GM23248 (cell line): Measurements from ENCODE around the gene ADAMTS3. TPM values are rescaled to one million over a fixed set of nuclear protein-coding genes. Genes with fewer than 3 reads are reported as not detected.
A peak's percentile ranks its signal among the peaks of the same experiment; 100 is the strongest.

Source experiments
- DNase-seq: peaks from one replicate; pipeline ENCODE4 v3.0.0-alpha.2; 2015
- H2AFZ ChIP-seq: fragments of 200-600 bp; sonication (generic); 2 replicates; pipeline ENCODE4 v1.6.1; 2016; ENCODE audit warnings: antibody characterized with exemption
- H3F3A ChIP-seq: fragments of 200-600 bp; sonication (generic); 2 replicates; pipeline ENCODE4 v1.6.1; 2016; ENCODE audit warnings: mild to moderate bottlenecking, antibody characterized with exemption, mixed run types; ENCODE audit not compliant: insufficient read depth
- H3K27ac ChIP-seq: fragments of 200-600 bp; sonication (generic); 2 replicates; pipeline ENCODE4 v1.5.1; 2016; ENCODE audit warnings: mild to moderate bottlenecking
- H3K27me3 ChIP-seq: fragments of 200-600 bp; sonication (generic); replicated peaks from 2 replicates; pipeline ENCODE4 v1.6.1; 2016; ENCODE audit warnings: mild to moderate bottlenecking; ENCODE audit not compliant: insufficient read depth
- H3K36me3 ChIP-seq: fragments of 200-600 bp; sonication (generic); 2 replicates; pipeline ENCODE4 v1.6.1; 2016; ENCODE audit warnings: low read depth, mild to moderate bottlenecking
- H3K4me1 ChIP-seq: fragments of 200-600 bp; sonication (generic); 2 replicates; pipeline ENCODE4 v1.6.1; 2016; ENCODE audit warnings: mild to moderate bottlenecking; ENCODE audit not compliant: insufficient read depth
- H3K4me2 ChIP-seq: fragments of 200-600 bp; sonication (generic); one replicate; pipeline ENCODE4 v1.6.1; 2016; ENCODE audit warnings: mild to moderate bottlenecking; ENCODE audit not compliant: unreplicated experiment
- H3K4me3 ChIP-seq: fragments of 200-600 bp; sonication (generic); 2 replicates; pipeline ENCODE4 v1.5.1; 2016; ENCODE audit warnings: mild to moderate bottlenecking
- H3K79me2 ChIP-seq: fragments of 200-600 bp; sonication (generic); 2 replicates; pipeline ENCODE4 v1.6.1; 2016; ENCODE audit warnings: mild to moderate bottlenecking; ENCODE audit not compliant: insufficient read depth
- H3K9ac ChIP-seq: fragments of 200-600 bp; sonication (generic); 2 replicates; pipeline ENCODE4 v1.6.1; 2016; ENCODE audit warnings: mild to moderate bottlenecking
- H3K9me2 ChIP-seq: fragments of 200-600 bp; sonication (generic); 2 replicates; pipeline ENCODE4 v1.6.1; 2016; ENCODE audit warnings: mixed run types, mild to moderate bottlenecking, moderate library complexity; ENCODE audit not compliant: insufficient read depth
- H3K9me3 ChIP-seq: fragments of 200-600 bp; sonication (generic); one replicate; pipeline ENCODE4 v1.6.1; 2017; ENCODE audit warnings: low read depth
- H4K20me1 ChIP-seq: fragments of 200-600 bp; sonication (generic); 2 replicates; pipeline ENCODE4 v1.6.0; 2016; ENCODE audit not compliant: insufficient read depth
- EZH2 ChIP-seq: fragments of 200-600 bp; sonication (generic); IDR thresholded peaks from 2 replicates; pipeline ENCODE4 v1.6.1; 2018; ENCODE audit warnings: antibody characterized with exemption, mild to moderate bottlenecking; ENCODE audit not compliant: insufficient read depth, poor library complexity, severe bottlenecking
- EZH2phosphoT487 ChIP-seq: fragments of 200-600 bp; sonication (generic); IDR thresholded peaks from 2 replicates; pipeline ENCODE4 v1.6.1; 2018; ENCODE audit warnings: antibody characterized with exemption, moderate library complexity, mild to moderate bottlenecking, low read depth; ENCODE audit not compliant: insufficient read depth
- WGBS, 2 experiments: methylation state at CpG; one replicate each; pipeline ENCODE4 v1.1.6; 2015 to 2017; ENCODE audit warnings: low lambda C conversion rate in 2 of 2, low coverage in 1 of 2; ENCODE audit errors: missing lambda C conversion rate in 2 of 2; 5-methylcytosine and 5-hydroxymethylcytosine counted together
- in situ Hi-C: fragments of 300-500 bp; cut with MboI; formaldehyde crosslinking; loops from 2 replicates; pipeline ENCODE4 v1.15.0; 2020
- polyA plus RNA-seq: library from polyadenylated mRNA; unstranded; fragments of >200 nt; fragmentation: Nextera tagmentation; extraction: Ambion mirVana; gene quantifications from 2 replicates; pipeline ENCODE4 v1.2.1, GENCODE V29; 2016
- total RNA-seq: library from RNA; depleted of rRNA; stranded (reverse); fragments of >200 nt; shearing (Covaris generic); gene quantifications from 2 replicates; pipeline ENCODE4 v1.2.3, GENCODE V29; 2014

Gene ADAMTS3
- total and polyA plus RNA-seq, 2 experiments from 2014 or later, result 0.20 to 0.43 TPM

GRCh38 chr4:72567036-72567435, 2.0 kb downstream of the ADAMTS3 start:
- H3K4me3 ChIP-seq, result no peak overlapping the region
- H3K27ac ChIP-seq, result no peak overlapping the region
- no peak for DNase-seq
- no peak overlapping the region for H3K4me2 ChIP-seq
- no peaks in the 10 kb centered on the region for H3K79me2 ChIP-seq
- no peaks in the 10 kb centered on the region for H3K9me3 ChIP-seq
- H2AFZ ChIP-seq, result peak overlapping the region; percentile 97
- WGBS, 2 experiments, result 47 to 67% methylated on average over 1 of the region's 1 CpG
- no peak for TF ChIP-seq EZH2phosphoT487
- TF ChIP-seq EZH2, result no peak
- H3K36me3 ChIP-seq, result no peaks in the 10 kb centered on the region
- no peaks in the 10 kb centered on the region for H4K20me1 ChIP-seq
- no peaks in the 10 kb centered on the region for H3K27me3 ChIP-seq
- no peak overlapping the region for H3K9ac ChIP-seq
- in situ Hi-C loops, result no loop called here
- H3F3A ChIP-seq, result no peaks in the 10 kb centered on the region
- no peaks in the 10 kb centered on the region for H3K9me2 ChIP-seq
- H3K4me1 ChIP-seq, result no peaks in the 10 kb centered on the region

DNA sequence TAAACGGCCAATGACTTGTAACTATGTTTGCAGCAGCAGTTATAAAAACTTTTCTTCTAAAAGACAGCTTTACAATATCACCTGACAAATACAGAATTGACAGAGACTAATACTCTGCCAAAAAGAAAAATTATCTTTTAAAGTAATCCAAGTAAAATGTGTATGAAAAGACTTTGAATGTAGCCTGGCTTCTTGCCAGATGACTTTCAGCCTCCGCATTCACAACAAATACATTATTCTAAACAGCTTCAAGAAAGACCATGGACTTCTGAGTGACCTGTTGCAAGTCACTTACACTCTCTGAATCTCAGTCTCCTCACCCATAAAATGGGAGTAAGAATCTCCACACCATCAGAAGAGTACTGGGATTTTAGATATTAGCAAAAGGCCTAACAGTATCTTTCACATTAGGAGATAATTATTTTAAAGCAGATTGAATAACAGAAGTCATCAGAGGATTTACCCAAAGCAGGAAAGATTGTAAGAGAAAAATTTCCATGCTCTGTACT, 2.5 kb downstream of the ADAMTS3 start:
- WGBS, 2 experiments, result 68 to 77% methylated on average over 2 of the region's 2 CpGs
- no peaks in the 10 kb centered on the region for H4K20me1 ChIP-seq

GRCh38 chr4:72564789-72565188, 4.2 kb downstream of the ADAMTS3 start:
- no peak overlapping the region for H3K27ac ChIP-seq

More for the DNA sequence above, 2.5 kb downstream of the ADAMTS3 start:
- no peak overlapping the region for H3K27ac ChIP-seq
- no peak for TF ChIP-seq EZH2
- no peak for TF ChIP-seq EZH2phosphoT487
- H3K4me2 ChIP-seq, result no peak overlapping the region
- no peaks in the 10 kb centered on the region for H3K9me3 ChIP-seq
- H3K36me3 ChIP-seq, result no peaks in the 10 kb centered on the region
- H3K9me2 ChIP-seq, result no peaks in the 10 kb centered on the region
- in situ Hi-C loops, result no loop called here
- H3K27me3 ChIP-seq, result no peaks in the 10 kb centered on the region
- no peak overlapping the region for H3K9ac ChIP-seq
- no peaks in the 10 kb centered on the region for H3F3A ChIP-seq
- no peaks in the 10 kb centered on the region for H3K4me1 ChIP-seq
- H2AFZ ChIP-seq, result no peak overlapping the region
- no peaks in the 10 kb centered on the region for H3K79me2 ChIP-seq
- DNase-seq, result no peak
- no peak overlapping the region for H3K4me3 ChIP-seq

GRCh38 chr4:72564184-72564583, 4.8 kb downstream of the ADAMTS3 start:
- DNase-seq, result peak; percentile 90
- in situ Hi-C loops, result no loop called here

More at GRCh38 chr4:72564789-72565188, 4.2 kb downstream of the ADAMTS3 start:
- no peaks in the 10 kb centered on the region for H3K36me3 ChIP-seq
- no peaks in the 10 kb centered on the region for H3K79me2 ChIP-seq
- H3F3A ChIP-seq, result no peaks in the 10 kb centered on the region
- no peak for DNase-seq
- H4K20me1 ChIP-seq, result no peaks in the 10 kb centered on the region
- in situ Hi-C loops, result no loop called here
- 54% methylated on average over 2 of the region's 2 CpGs for WGBS, 2 experiments
- H3K9me3 ChIP-seq, result no peaks in the 10 kb centered on the region
- H3K9ac ChIP-seq, result no peak overlapping the region
- H3K4me1 ChIP-seq, result no peaks in the 10 kb centered on the region
- H3K4me2 ChIP-seq, result no peak overlapping the region
- no peaks in the 10 kb centered on the region for H3K27me3 ChIP-seq
- H2AFZ ChIP-seq, result no peak overlapping the region
- H3K9me2 ChIP-seq, result no peaks in the 10 kb centered on the region
- H3K4me3 ChIP-seq, result no peak overlapping the region
- TF ChIP-seq EZH2 (no peak), EZH2phosphoT487 (no peak)

More at GRCh38 chr4:72564184-72564583, 4.8 kb downstream of the ADAMTS3 start:
- TF ChIP-seq EZH2 (no peak), EZH2phosphoT487 (no peak)
- no peaks in the 10 kb centered on the region for H3K4me1 ChIP-seq
- no peaks in the 10 kb centered on the region for H3K9me2 ChIP-seq
- H3F3A ChIP-seq, result no peaks in the 10 kb centered on the region
- no peak overlapping the region for H3K4me3 ChIP-seq
- H3K9me3 ChIP-seq, result no peaks in the 10 kb centered on the region
- WGBS, 2 experiments, result 0 to 3% methylated on average over 1 of the region's 1 CpG
- no peak overlapping the region for H3K4me2 ChIP-seq
- H3K79me2 ChIP-seq, result no peaks in the 10 kb centered on the region
- no peak overlapping the region for H2AFZ ChIP-seq
- H3K27ac ChIP-seq, result no peak overlapping the region
- H3K27me3 ChIP-seq, result no peaks in the 10 kb centered on the region
- no peak overlapping the region for H3K9ac ChIP-seq
- H3K36me3 ChIP-seq, result no peaks in the 10 kb centered on the region
- no peaks in the 10 kb centered on the region for H4K20me1 ChIP-seq
